Liver (tissue), 3 donors: ENCODE measurements around the gene KRTAP6-3.

Experiments
- ATF3 ChIP-seq: IDR thresholded peaks from 2 replicates; pipeline ENCODE4 v1.6.1; 2016; ENCODE audit warnings: antibody characterized with exemption
- CTCF ChIP-seq: fragments of 150-350 bp; IDR thresholded peaks from 2 replicates; pipeline ENCODE4 v1.5.1; 2017; ENCODE audit warnings: improper control_type of control experiment, low read depth, low read length; ENCODE audit not compliant: missing input control
- FOXA1 ChIP-seq: IDR thresholded peaks from 2 replicates; pipeline ENCODE4 v1.6.1; 2016; ENCODE audit warnings: antibody characterized with exemption
- GABPA ChIP-seq, 2 donors: IDR thresholded peaks in 1 of 2; conservative IDR thresholded peaks in 1 of 2; 2 replicates each; pipeline ENCODE4 v1.6.1; 2016; ENCODE audit warnings: antibody characterized with exemption in 2 of 2, mild to moderate bottlenecking in 1 of 2, moderate library complexity in 1 of 2
- MAX ChIP-seq: IDR thresholded peaks from 2 replicates; pipeline ENCODE4 v1.6.1; 2016; ENCODE audit warnings: antibody characterized with exemption
- RAD21 ChIP-seq, 2 donors: IDR thresholded peaks; 2 replicates each; pipeline ENCODE4 v1.6.1; 2016; ENCODE audit warnings: antibody characterized with exemption in 2 of 2, mild to moderate bottlenecking in 2 of 2
- REST ChIP-seq: IDR thresholded peaks from 2 replicates; pipeline ENCODE4 v1.6.1; 2016; ENCODE audit warnings: antibody characterized with exemption, mild to moderate bottlenecking
- RXRA ChIP-seq, 2 donors: IDR thresholded peaks; 2 replicates each; pipeline ENCODE4 v1.6.1; 2017 to 2018; ENCODE audit warnings: antibody characterized with exemption in 2 of 2, mild to moderate bottlenecking in 1 of 2
- TAF1 ChIP-seq: conservative IDR thresholded peaks from 2 replicates; pipeline ENCODE4 v1.6.1; 2016; ENCODE audit warnings: antibody characterized with exemption, mild to moderate bottlenecking
- YY1 ChIP-seq: IDR thresholded peaks from 2 replicates; pipeline ENCODE4 v1.6.1; 2016; ENCODE audit warnings: antibody characterized with exemption, mild to moderate bottlenecking
- ZBTB33 ChIP-seq: IDR thresholded peaks from 2 replicates; pipeline ENCODE4 v1.6.1; 2016; ENCODE audit warnings: antibody characterized with exemption
- donor health status: healthy.
- donor health status: healthy.

GRCh38 chr21:30582870-30583269, 9.4 kb upstream of the KRTAP6-3 start:
- TF ChIP-seq RXRA (IDR thresholded peaks at IDR 0.05) (no peak), CTCF (no peak), YY1 (no peak), FOXA1 (no peak), ZBTB33 (no peak), REST (no peak), GABPA (IDR thresholded peaks at IDR 0.05 in 1 of 2, conservative IDR thresholded peaks at IDR 0.05 in 1 of 2) (no peak), TAF1 (no peak), RAD21 (IDR thresholded peaks at IDR 0.05) (no peak), MAX (no peak), ATF3 (no peak)
